H9 (cell line): ENCODE measurements around the gene CAMTA1. TPM values are rescaled to one million over a fixed set of nuclear protein-coding genes. Genes with fewer than 3 reads are reported as not detected.

Source experiments
- DNase-seq: peaks from one replicate; pipeline ENCODE4 v3.0.0-alpha.2; 2017
- H2AFZ ChIP-seq: one replicate; pipeline ENCODE4 v1.6.1; 2013; ENCODE audit warnings: mild to moderate bottlenecking, low read length, control low read depth, moderate library complexity
- H2AK5ac ChIP-seq: 2 replicates; pipeline ENCODE4 v1.6.1; 2013; ENCODE audit warnings: low read length, control low read depth, mixed read lengths; ENCODE audit not compliant: insufficient read length
- H2BK120ac ChIP-seq: one replicate; pipeline ENCODE4 v1.6.1; 2013; ENCODE audit warnings: low read depth, mild to moderate bottlenecking, low read length, control low read depth, inconsistent platforms; ENCODE audit not compliant: poor library complexity, severe bottlenecking
- H2BK12ac ChIP-seq: 2 replicates; pipeline ENCODE4 v1.6.1; 2013; ENCODE audit warnings: low read length, control low read depth, mixed read lengths, low read depth; ENCODE audit not compliant: insufficient read length
- H2BK15ac ChIP-seq: 2 replicates; pipeline ENCODE4 v1.6.1; 2013; ENCODE audit warnings: low read depth, low read length, control low read depth
- H2BK20ac ChIP-seq: one replicate; pipeline ENCODE4 v1.6.1; 2013; ENCODE audit warnings: low read depth, mild to moderate bottlenecking, low read length, control low read depth, inconsistent platforms; ENCODE audit not compliant: poor library complexity, severe bottlenecking
- H2BK5ac ChIP-seq: 2 replicates; pipeline ENCODE4 v1.6.1; 2013; ENCODE audit warnings: low read length, control low read depth, mixed read lengths; ENCODE audit not compliant: insufficient read length
- H3K14ac ChIP-seq: 2 replicates; pipeline ENCODE4 v1.6.1; 2013; ENCODE audit warnings: low read length, control low read depth; ENCODE audit not compliant: insufficient read depth
- H3K18ac ChIP-seq: 2 replicates; pipeline ENCODE4 v1.6.1; 2013; ENCODE audit warnings: low read depth, mild to moderate bottlenecking, mixed read lengths, low read length, control low read depth; ENCODE audit not compliant: insufficient read length
- H3K23ac ChIP-seq: 2 replicates; pipeline ENCODE4 v1.6.1; 2013; ENCODE audit warnings: low read length, control low read depth, mixed read lengths, low read depth; ENCODE audit not compliant: insufficient read length
- H3K23me2 ChIP-seq: 2 replicates; pipeline ENCODE4 v1.6.1; 2013; ENCODE audit warnings: low read depth, mild to moderate bottlenecking, mixed read lengths, low read length, control low read depth; ENCODE audit not compliant: insufficient read length, poor library complexity, severe bottlenecking
- H3K27ac ChIP-seq: 2 replicates; pipeline ENCODE4 v1.5.1; 2013; ENCODE audit warnings: low read length, control low read depth, mixed read lengths, low read depth; ENCODE audit not compliant: insufficient read length
- H3K27me3 ChIP-seq: 2 replicates; pipeline ENCODE4 v1.6.1; 2013; ENCODE audit warnings: low read length, control low read depth, inconsistent platforms; ENCODE audit not compliant: insufficient read depth
- H3K4ac ChIP-seq: 2 replicates; pipeline ENCODE4 v1.6.1; 2013; ENCODE audit warnings: low read depth, mild to moderate bottlenecking, control low read depth, inconsistent platforms, low read length, moderate library complexity
- H3K4me1 ChIP-seq: 2 replicates; pipeline ENCODE4 v1.6.1; 2013; ENCODE audit warnings: low read length, control low read depth, inconsistent platforms; ENCODE audit not compliant: insufficient read depth
- H3K4me2 ChIP-seq: 2 replicates; pipeline ENCODE4 v1.6.1; 2013; ENCODE audit warnings: low read length, control low read depth, mixed read lengths; ENCODE audit not compliant: insufficient read length, insufficient read depth
- H3K56ac ChIP-seq: 2 replicates; pipeline ENCODE4 v1.6.1; 2013; ENCODE audit warnings: low read depth, mild to moderate bottlenecking, mixed read lengths, low read length, control low read depth; ENCODE audit not compliant: insufficient read length
- H3K79me1 ChIP-seq: 2 replicates; pipeline ENCODE4 v1.6.1; 2013; ENCODE audit warnings: low read depth, mild to moderate bottlenecking, moderate library complexity, low read length, control low read depth, inconsistent platforms; ENCODE audit not compliant: insufficient read depth, poor library complexity, severe bottlenecking
- H3K79me2 ChIP-seq: 2 replicates; pipeline ENCODE4 v1.6.1; 2013; ENCODE audit warnings: low read length, control low read depth, inconsistent platforms; ENCODE audit not compliant: insufficient read depth
- H3K9ac ChIP-seq: 2 replicates; pipeline ENCODE4 v1.6.1; 2013; ENCODE audit warnings: low read length, control low read depth, mixed read lengths; ENCODE audit not compliant: insufficient read length; ENCODE audit errors: extremely low read depth
- H3K9me3 ChIP-seq: one replicate; pipeline ENCODE4 v1.6.1; 2013; ENCODE audit warnings: low read depth, low read length, inconsistent platforms; ENCODE audit not compliant: control insufficient read depth
- H3T11ph ChIP-seq: one replicate; pipeline ENCODE4 v1.6.1; 2013; ENCODE audit warnings: mild to moderate bottlenecking, low read length, control low read depth, inconsistent platforms
- H4K20me1 ChIP-seq: one replicate; pipeline ENCODE4 v1.6.1; 2013; ENCODE audit not compliant: control insufficient read depth, insufficient read length, insufficient read depth
- H4K5ac ChIP-seq: 2 replicates; pipeline ENCODE4 v1.6.1; 2013; ENCODE audit warnings: low read depth, mild to moderate bottlenecking, mixed read lengths, low read length, control low read depth; ENCODE audit not compliant: insufficient read length
- H4K8ac ChIP-seq: replicated peaks from 2 replicates; pipeline ENCODE4 v1.6.1; 2013; ENCODE audit warnings: low read length, control low read depth, mixed read lengths, low read depth; ENCODE audit not compliant: insufficient read length
- H4K91ac ChIP-seq: 2 replicates; pipeline ENCODE4 v1.6.1; 2013; ENCODE audit warnings: low read depth, mild to moderate bottlenecking, moderate library complexity, mixed read lengths, low read length, control low read depth; ENCODE audit not compliant: insufficient read length
- H3K27ac Mint-ChIP-seq, 3 experiments: 2 replicates in 2 of 3; 3 replicates in 1 of 3; pipeline ENCODE4 v1.8.0; 2020 to 2021; ENCODE audit warnings: mixed read lengths in 3 of 3, mild to moderate bottlenecking in 1 of 3, moderate library complexity in 1 of 3
- H3K27me3 Mint-ChIP-seq: 2 replicates; pipeline ENCODE4 v1.8.0; 2021; ENCODE audit warnings: low read depth, mild to moderate bottlenecking, moderate library complexity, mixed read lengths
- H3K36me3 Mint-ChIP-seq, 3 experiments: 2 replicates in 2 of 3; 3 replicates in 1 of 3; pipeline ENCODE4 v1.8.0; 2020 to 2021; ENCODE audit warnings: low read depth in 3 of 3, mixed read lengths in 3 of 3; ENCODE audit not compliant: insufficient read depth in 1 of 3
- H3K4me1 Mint-ChIP-seq, 2 experiments: 2 replicates each; pipeline ENCODE4 v1.8.0; 2020; ENCODE audit warnings: mixed read lengths in 2 of 2
- H3K4me3 Mint-ChIP-seq, 2 experiments: 2 replicates in 1 of 2; 3 replicates in 1 of 2; pipeline ENCODE4 v1.8.0; 2020 to 2021; ENCODE audit warnings: mild to moderate bottlenecking in 2 of 2, mixed read lengths in 2 of 2, moderate library complexity in 1 of 2
- H3K9me3 Mint-ChIP-seq, 2 experiments: 2 replicates in 1 of 2; 3 replicates in 1 of 2; pipeline ENCODE4 v1.8.0; 2020; ENCODE audit warnings: mild to moderate bottlenecking in 2 of 2, mixed read lengths in 2 of 2, moderate library complexity in 1 of 2
- WGBS: extraction: QIAGEN DNeasy Blood & Tissue Kit; methylation state at CpG from one replicate; pipeline ENCODE4 v1.1.7; 2013; ENCODE audit warnings: missing lambda C conversion rate, low lambda C conversion rate, mixed read lengths; ENCODE audit not compliant: insufficient read length; ENCODE audit errors: extremely low coverage; 5-methylcytosine and 5-hydroxymethylcytosine counted together
- total RNA-seq: library from RNA; stranded (reverse); gene quantifications from 2 replicates; pipeline ENCODE4 v1.2.1, GENCODE V29; 2021
- TF ChIP-seq, protein P1 (sequence below): fragments of 200-600 bp; sonication (generic); conservative IDR thresholded peaks from 3 replicates; pipeline ENCODE4 v1.8.0; 2021; ENCODE audit warnings: antibody characterized with exemption, mild to moderate bottlenecking

Gene CAMTA1
- total RNA-seq, 1 experiment from 2014 or later: 115 TPM

DNA sequence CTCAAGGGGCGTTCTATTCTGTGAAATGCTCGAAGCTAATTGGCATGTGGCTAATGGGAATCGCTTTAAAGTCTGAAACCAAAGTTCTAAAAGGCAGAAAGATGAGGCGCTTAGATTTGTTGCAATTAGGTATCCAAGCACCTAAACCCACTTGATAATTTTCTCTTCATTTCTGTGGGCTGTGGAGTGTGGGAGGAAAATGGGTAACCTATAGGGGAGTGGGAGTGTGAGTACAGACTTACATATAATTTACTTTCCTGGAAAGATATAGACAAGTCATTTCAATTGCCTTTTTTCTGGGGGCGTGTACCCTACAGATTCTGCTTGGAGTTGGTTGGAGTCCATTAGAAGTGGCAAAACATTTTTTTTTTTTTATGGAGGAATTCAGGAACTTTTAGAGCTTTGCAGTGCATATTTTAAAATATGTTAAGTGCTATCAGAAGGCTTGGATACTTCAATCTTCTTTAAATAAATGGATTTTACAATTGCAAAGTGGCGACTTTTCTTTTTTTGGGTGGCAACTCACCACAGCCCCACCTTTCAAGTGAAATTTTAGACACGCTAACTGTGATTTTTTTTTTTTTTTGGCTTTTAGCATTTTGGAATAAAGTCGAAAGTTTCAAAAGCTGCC lies 254.5 kb downstream of the CAMTA1 start:
- Histone ChIP-seq H3K18ac (no peak overlapping the region), H4K91ac (no peak overlapping the region), H3K4me1 (no peaks in the 10 kb centered on the region), H3K14ac (no peak overlapping the region), H2BK5ac (no peak overlapping the region), H2BK120ac (no peak overlapping the region), H3K4ac (no peak overlapping the region), H3K4me2 (no peak overlapping the region), H4K20me1 (no peaks in the 10 kb centered on the region), H4K8ac (no peak overlapping the region), H3K79me1 (no peaks in the 10 kb centered on the region), H3K56ac (no peak overlapping the region), H3K23ac (no peak overlapping the region), H2BK20ac (no peak overlapping the region), H2BK12ac (no peak overlapping the region), H2AK5ac (no peak overlapping the region), H3K9me3 (no peaks in the 10 kb centered on the region), H3K23me2 (no peaks in the 10 kb centered on the region), H3K27ac (no peak overlapping the region), H3T11ph (no peak overlapping the region), H2AFZ (no peak overlapping the region), H3K9ac (no peak overlapping the region), H4K5ac (no peak overlapping the region), H3K79me2 (no peaks in the 10 kb centered on the region), H3K27me3 (no peaks in the 10 kb centered on the region), H2BK15ac (no peak overlapping the region)
- Mint-ChIP-seq H3K27ac (no peak overlapping the region), H3K27me3 (no peaks in the 10 kb centered on the region), H3K4me1 (peaks cover 12 to 22% of the 10 kb centered on the region in 2 experiments), H3K9me3 (no peaks in the 10 kb centered on the region; a peak in 1 of 5 replicates), H3K36me3 (no peaks in the 10 kb centered on the region), H3K4me3 (no peak overlapping the region)
- peak; percentile 0 for DNase-seq
- TF ChIP-seq, protein P1, sequence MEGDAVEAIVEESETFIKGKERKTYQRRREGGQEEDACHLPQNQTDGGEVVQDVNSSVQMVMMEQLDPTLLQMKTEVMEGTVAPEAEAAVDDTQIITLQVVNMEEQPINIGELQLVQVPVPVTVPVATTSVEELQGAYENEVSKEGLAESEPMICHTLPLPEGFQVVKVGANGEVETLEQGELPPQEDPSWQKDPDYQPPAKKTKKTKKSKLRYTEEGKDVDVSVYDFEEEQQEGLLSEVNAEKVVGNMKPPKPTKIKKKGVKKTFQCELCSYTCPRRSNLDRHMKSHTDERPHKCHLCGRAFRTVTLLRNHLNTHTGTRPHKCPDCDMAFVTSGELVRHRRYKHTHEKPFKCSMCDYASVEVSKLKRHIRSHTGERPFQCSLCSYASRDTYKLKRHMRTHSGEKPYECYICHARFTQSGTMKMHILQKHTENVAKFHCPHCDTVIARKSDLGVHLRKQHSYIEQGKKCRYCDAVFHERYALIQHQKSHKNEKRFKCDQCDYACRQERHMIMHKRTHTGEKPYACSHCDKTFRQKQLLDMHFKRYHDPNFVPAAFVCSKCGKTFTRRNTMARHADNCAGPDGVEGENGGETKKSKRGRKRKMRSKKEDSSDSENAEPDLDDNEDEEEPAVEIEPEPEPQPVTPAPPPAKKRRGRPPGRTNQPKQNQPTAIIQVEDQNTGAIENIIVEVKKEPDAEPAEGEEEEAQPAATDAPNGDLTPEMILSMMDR: no peak
- WGBS: 100% methylated on average over 1 of the region's 8 CpGs
